Body of pancreas (tissue), 4 donors: ENCODE data around the gene SLC27A2.

Experiments used
- CTCF ChIP-seq, 7 experiments: fragments of 450-650 bp in 4 of 7; fragments of 200-600 bp in 3 of 7; sonication (generic) in 3 of 7; IDR thresholded peaks; one replicate each; pipeline ENCODE4 v1.5.1; 2016 to 2019; ENCODE audit warnings: antibody characterized with exemption in 7 of 7
- POLR2A ChIP-seq, 3 donors: fragments of 450-650 bp; IDR thresholded peaks; one replicate each; pipeline ENCODE4 v1.6.1; 2016; ENCODE audit warnings: antibody characterized with exemption in 3 of 3, mild to moderate bottlenecking in 2 of 3

GRCh38 chr15:50182219-50183013, 420 bp downstream of the SLC27A2 start:
- no peak for TF ChIP-seq CTCF (IDR thresholded peaks at IDR 0.05)
- no peak for TF ChIP-seq POLR2A (IDR thresholded peaks at IDR 0.05)
